Measurements from ENCODE around the gene CFP. TPM values are rescaled to one million over a fixed set of nuclear protein-coding genes. Genes with fewer than 3 reads are reported as not detected.

CFP gene
- total RNA-seq, 1 donor from 2014 or later, result 3.7 TPM

- H3K27ac ChIP-seq (ENCODE audit: low read depth, low read length), result no peak overlapping the region
- no peak overlapping the region for H3K9ac ChIP-seq (ENCODE audit: low read depth in 1 of 3, low read length in 3 of 3)
- peaks cover 0 to 2% (median 0%) of the 10 kb centered on the region in 3 donors for H3K4me1 ChIP-seq (ENCODE audit: control insufficient read depth in 3 of 3, insufficient read depth in 3 of 3, low read length in 3 of 3)
- H3K36me3 ChIP-seq (ENCODE audit: control insufficient read depth in 3 of 3, insufficient read depth in 3 of 3, low read length in 3 of 3), result no peaks in the 10 kb centered on the region
- H3K27me3 ChIP-seq (ENCODE audit: control insufficient read depth in 3 of 3, insufficient read depth in 3 of 3, low read length in 3 of 3), result peaks cover 0 to 33% (median 6%) of the 10 kb centered on the region in 3 donors
- no peak overlapping the region for H3K4me3 ChIP-seq (ENCODE audit: low read length in 3 of 3)
- H3K9me3 ChIP-seq (ENCODE audit: control insufficient read depth in 3 of 3, low read length in 3 of 3), result no peaks in the 10 kb centered on the region
Measured at GRCh38 chrX:47623540-47624027, 6.1 kb downstream of the CFP start.

GRCh38 chrX:47621851-47622250 lies 7.9 kb downstream of the CFP start:
- Histone ChIP-seq H3K27ac (ENCODE audit: low read depth, low read length) (no peak overlapping the region), H3K9ac (ENCODE audit: low read depth in 1 of 3, low read length in 3 of 3) (no peak overlapping the region), H3K9me3 (ENCODE audit: control insufficient read depth in 3 of 3, low read length in 3 of 3) (no peaks in the 10 kb centered on the region), H3K27me3 (ENCODE audit: control insufficient read depth in 3 of 3, insufficient read depth in 3 of 3, low read length in 3 of 3) (peaks cover 0 to 33% (median 6%) of the 10 kb centered on the region in 3 donors), H3K4me1 (ENCODE audit: control insufficient read depth in 3 of 3, insufficient read depth in 3 of 3, low read length in 3 of 3) (peaks cover 0 to 2% (median 0%) of the 10 kb centered on the region in 3 donors), H3K4me3 (ENCODE audit: low read length in 3 of 3) (no peak overlapping the region), H3K36me3 (ENCODE audit: control insufficient read depth in 3 of 3, insufficient read depth in 3 of 3, low read length in 3 of 3) (no peaks in the 10 kb centered on the region)

DNA sequence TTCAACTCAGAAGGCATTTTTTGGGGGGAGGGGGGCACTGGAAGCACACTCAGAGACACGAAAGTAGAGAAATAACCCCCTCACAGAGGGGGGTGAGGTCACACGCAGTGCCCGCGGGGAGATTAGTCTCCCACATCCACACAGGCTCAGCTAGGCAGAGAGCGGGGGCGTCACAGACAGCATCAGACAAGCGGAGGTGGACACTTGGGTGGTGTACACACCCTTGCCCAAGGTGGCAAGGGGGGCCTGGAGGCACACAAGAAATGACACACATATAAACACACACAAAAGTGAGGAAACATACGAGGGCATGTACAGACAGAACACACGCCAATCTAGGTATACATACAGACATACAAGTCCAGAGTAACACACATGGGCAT lies 9.4 kb downstream of the CFP start:
- no peaks in the 10 kb centered on the region for H3K9me3 ChIP-seq (ENCODE audit: control insufficient read depth in 3 of 3, low read length in 3 of 3)
- H3K9ac ChIP-seq (ENCODE audit: low read depth in 1 of 3, low read length in 3 of 3), result no peak overlapping the region
- H3K27me3 ChIP-seq (ENCODE audit: control insufficient read depth in 3 of 3, insufficient read depth in 3 of 3, low read length in 3 of 3), result peaks cover 0 to 33% (median 6%) of the 10 kb centered on the region in 3 donors
- peaks cover 0 to 2% (median 0%) of the 10 kb centered on the region in 3 donors for H3K4me1 ChIP-seq (ENCODE audit: control insufficient read depth in 3 of 3, insufficient read depth in 3 of 3, low read length in 3 of 3)
- H3K36me3 ChIP-seq (ENCODE audit: control insufficient read depth in 3 of 3, insufficient read depth in 3 of 3, low read length in 3 of 3), result no peaks in the 10 kb centered on the region
- H3K4me3 ChIP-seq (ENCODE audit: low read length in 3 of 3), result no peak overlapping the region
- H3K27ac ChIP-seq (ENCODE audit: low read depth, low read length), result no peak overlapping the region

- Histone ChIP-seq H3K4me1 (ENCODE audit: control insufficient read depth in 3 of 3, insufficient read depth in 3 of 3, low read length in 3 of 3) (peaks cover 0 to 2% (median 0%) of the 10 kb centered on the region in 3 donors), H3K27ac (ENCODE audit: low read depth, low read length) (no peak within 1 kb of the TSS), H3K9me3 (ENCODE audit: control insufficient read depth in 3 of 3, low read length in 3 of 3) (no peaks in the 10 kb centered on the region), H3K9ac (ENCODE audit: low read depth in 1 of 3, low read length in 3 of 3) (no peak within 1 kb of the TSS), H3K36me3 (ENCODE audit: control insufficient read depth in 3 of 3, insufficient read depth in 3 of 3, low read length in 3 of 3) (no peaks in the 10 kb centered on the region), H3K4me3 (ENCODE audit: low read length in 3 of 3) (peak within 1 kb of the TSS in 2 of 3 donors; percentile 40 to 60), H3K27me3 (ENCODE audit: control insufficient read depth in 3 of 3, insufficient read depth in 3 of 3, low read length in 3 of 3) (peaks cover 0 to 33% (median 6%) of the 10 kb centered on the region in 3 donors)
Measured at GRCh38 chrX:47619486-47620302, 10.0 kb downstream of the CFP start, which contains the start of gene SYN1. Gene SYN1 (minus strand): TSS chrX:47619857. CDS start chrX:47619728, 129 bp downstream.

- Histone ChIP-seq H3K9ac (ENCODE audit: low read depth in 1 of 3, low read length in 3 of 3) (no peak overlapping the region), H3K4me3 (ENCODE audit: low read length in 3 of 3) (no peak overlapping the region), H3K4me1 (ENCODE audit: control insufficient read depth in 3 of 3, insufficient read depth in 3 of 3, low read length in 3 of 3) (peaks cover 0 to 2% (median 0%) of the 10 kb centered on the region in 3 donors), H3K36me3 (ENCODE audit: control insufficient read depth in 3 of 3, insufficient read depth in 3 of 3, low read length in 3 of 3) (no peaks in the 10 kb centered on the region), H3K27me3 (ENCODE audit: control insufficient read depth in 3 of 3, insufficient read depth in 3 of 3, low read length in 3 of 3) (peaks cover 0 to 30% (median 4%) of the 10 kb centered on the region in 3 donors), H3K9me3 (ENCODE audit: control insufficient read depth in 3 of 3, low read length in 3 of 3) (no peaks in the 10 kb centered on the region), H3K27ac (ENCODE audit: low read depth, low read length) (no peak overlapping the region)
Measured at GRCh38 chrX:47618923-47619485, 10.7 kb downstream of the CFP start.

- H3K27me3 ChIP-seq (ENCODE audit: control insufficient read depth in 3 of 3, insufficient read depth in 3 of 3, low read length in 3 of 3), result no peaks in the 10 kb centered on the region
- H3K4me1 ChIP-seq (ENCODE audit: control insufficient read depth in 3 of 3, insufficient read depth in 3 of 3, low read length in 3 of 3), result no peaks in the 10 kb centered on the region
- H3K9ac ChIP-seq (ENCODE audit: low read depth in 1 of 3, low read length in 3 of 3), result no peak overlapping the region
- H3K9me3 ChIP-seq (ENCODE audit: control insufficient read depth in 3 of 3, low read length in 3 of 3), result peaks cover 0 to 2% (median 0%) of the 10 kb centered on the region in 3 donors
- no peaks in the 10 kb centered on the region for H3K36me3 ChIP-seq (ENCODE audit: control insufficient read depth in 3 of 3, insufficient read depth in 3 of 3, low read length in 3 of 3)
- H3K4me3 ChIP-seq (ENCODE audit: low read length in 3 of 3), result no peak overlapping the region
- H3K27ac ChIP-seq (ENCODE audit: low read depth, low read length), result no peak overlapping the region
Measured at GRCh38 chrX:47614618-47615017, 15.1 kb downstream of the CFP start.

- H3K4me3 ChIP-seq (ENCODE audit: low read length in 3 of 3), result no peak overlapping the region
- no peak overlapping the region for H3K9ac ChIP-seq (ENCODE audit: low read depth in 1 of 3, low read length in 3 of 3)
- no peak overlapping the region for H3K27ac ChIP-seq (ENCODE audit: low read depth, low read length)
- H3K27me3 ChIP-seq (ENCODE audit: control insufficient read depth in 3 of 3, insufficient read depth in 3 of 3, low read length in 3 of 3), result no peaks in the 10 kb centered on the region
- no peaks in the 10 kb centered on the region for H3K4me1 ChIP-seq (ENCODE audit: control insufficient read depth in 3 of 3, insufficient read depth in 3 of 3, low read length in 3 of 3)
- no peaks in the 10 kb centered on the region for H3K36me3 ChIP-seq (ENCODE audit: control insufficient read depth in 3 of 3, insufficient read depth in 3 of 3, low read length in 3 of 3)
- H3K9me3 ChIP-seq (ENCODE audit: control insufficient read depth in 3 of 3, low read length in 3 of 3), result peaks cover 0 to 2% (median 0%) of the 10 kb centered on the region in 3 donors
Measured at GRCh38 chrX:47613082-47613481, 16.6 kb downstream of the CFP start.

- H3K27ac ChIP-seq (ENCODE audit: low read depth, low read length), result no peak overlapping the region
- no peak overlapping the region for H3K4me3 ChIP-seq (ENCODE audit: low read length in 3 of 3)
- no peaks in the 10 kb centered on the region for H3K27me3 ChIP-seq (ENCODE audit: control insufficient read depth in 3 of 3, insufficient read depth in 3 of 3, low read length in 3 of 3)
- H3K9me3 ChIP-seq (ENCODE audit: control insufficient read depth in 3 of 3, low read length in 3 of 3), result peaks cover 0 to 2% (median 0%) of the 10 kb centered on the region in 3 donors
- H3K4me1 ChIP-seq (ENCODE audit: control insufficient read depth in 3 of 3, insufficient read depth in 3 of 3, low read length in 3 of 3), result no peaks in the 10 kb centered on the region
- H3K36me3 ChIP-seq (ENCODE audit: control insufficient read depth in 3 of 3, insufficient read depth in 3 of 3, low read length in 3 of 3), result no peaks in the 10 kb centered on the region
- H3K9ac ChIP-seq (ENCODE audit: low read depth in 1 of 3, low read length in 3 of 3), result no peak overlapping the region
Measured at GRCh38 chrX:47612418-47612817, 17.3 kb downstream of the CFP start.

- H3K9ac ChIP-seq (ENCODE audit: low read depth in 1 of 3, low read length in 3 of 3), result no peak overlapping the region
- H3K4me3 ChIP-seq (ENCODE audit: low read length in 3 of 3), result no peak overlapping the region
- H3K27me3 ChIP-seq (ENCODE audit: control insufficient read depth in 3 of 3, insufficient read depth in 3 of 3, low read length in 3 of 3), result no peaks in the 10 kb centered on the region
- H3K36me3 ChIP-seq (ENCODE audit: control insufficient read depth in 3 of 3, insufficient read depth in 3 of 3, low read length in 3 of 3), result no peaks in the 10 kb centered on the region
- H3K4me1 ChIP-seq (ENCODE audit: control insufficient read depth in 3 of 3, insufficient read depth in 3 of 3, low read length in 3 of 3), result no peaks in the 10 kb centered on the region
- H3K27ac ChIP-seq (ENCODE audit: low read depth, low read length), result no peak overlapping the region
- peaks cover 0 to 2% (median 0%) of the 10 kb centered on the region in 3 donors for H3K9me3 ChIP-seq (ENCODE audit: control insufficient read depth in 3 of 3, low read length in 3 of 3)
Measured at GRCh38 chrX:47611926-47612325, 17.8 kb downstream of the CFP start.

GRCh38 chrX:47611489-47611888 lies 18.2 kb downstream of the CFP start:
- Histone ChIP-seq H3K36me3 (ENCODE audit: control insufficient read depth in 3 of 3, insufficient read depth in 3 of 3, low read length in 3 of 3) (no peaks in the 10 kb centered on the region), H3K4me1 (ENCODE audit: control insufficient read depth in 3 of 3, insufficient read depth in 3 of 3, low read length in 3 of 3) (no peaks in the 10 kb centered on the region), H3K9me3 (ENCODE audit: control insufficient read depth in 3 of 3, low read length in 3 of 3) (peaks cover 0 to 2% (median 0%) of the 10 kb centered on the region in 3 donors), H3K9ac (ENCODE audit: low read depth in 1 of 3, low read length in 3 of 3) (no peak overlapping the region), H3K27me3 (ENCODE audit: control insufficient read depth in 3 of 3, insufficient read depth in 3 of 3, low read length in 3 of 3) (no peaks in the 10 kb centered on the region), H3K4me3 (ENCODE audit: low read length in 3 of 3) (no peak overlapping the region), H3K27ac (ENCODE audit: low read depth, low read length) (no peak overlapping the region)
